ENCODE results near the gene BIRC7. TPM values are rescaled to one million over a fixed set of nuclear protein-coding genes. Genes with fewer than 3 reads are reported as not detected.

Gene BIRC7
- total RNA-seq, 1 donor from 2014 or later = not detected

DNA sequence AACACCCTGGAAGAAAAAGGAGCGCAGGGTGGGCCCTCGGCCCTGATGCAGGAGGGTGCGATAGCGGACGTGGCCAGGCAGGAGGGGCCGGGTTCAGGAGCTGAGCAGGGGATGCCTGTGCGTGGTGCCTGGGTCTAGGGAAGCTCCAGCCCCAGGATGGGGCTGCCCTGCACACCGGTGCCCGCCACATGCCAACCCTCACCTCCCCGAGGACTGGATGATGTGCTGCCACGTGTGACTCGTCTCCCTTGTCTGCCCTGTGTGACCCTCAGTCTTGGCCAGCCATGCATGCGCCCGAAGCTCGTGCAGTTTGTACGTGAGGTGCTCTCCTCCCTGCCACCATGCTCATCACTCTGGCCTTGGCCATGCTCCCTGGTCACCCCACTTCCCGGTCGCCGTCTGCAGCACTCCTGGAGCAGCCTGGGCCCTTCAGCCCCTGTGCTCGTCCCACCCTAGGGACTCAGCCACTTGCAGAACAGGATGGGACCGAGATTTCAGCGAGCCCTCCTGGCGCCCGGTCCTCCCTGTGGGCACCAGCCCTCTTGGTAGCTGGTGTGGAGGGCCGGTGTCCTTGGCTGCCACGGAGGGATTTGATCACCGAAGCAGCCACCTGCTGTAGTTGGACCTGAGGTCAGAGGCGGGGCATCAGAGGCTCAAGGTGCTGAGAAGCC is 53.0 kb downstream of the BIRC7 start:
- TF ChIP-seq, protein P1, sequence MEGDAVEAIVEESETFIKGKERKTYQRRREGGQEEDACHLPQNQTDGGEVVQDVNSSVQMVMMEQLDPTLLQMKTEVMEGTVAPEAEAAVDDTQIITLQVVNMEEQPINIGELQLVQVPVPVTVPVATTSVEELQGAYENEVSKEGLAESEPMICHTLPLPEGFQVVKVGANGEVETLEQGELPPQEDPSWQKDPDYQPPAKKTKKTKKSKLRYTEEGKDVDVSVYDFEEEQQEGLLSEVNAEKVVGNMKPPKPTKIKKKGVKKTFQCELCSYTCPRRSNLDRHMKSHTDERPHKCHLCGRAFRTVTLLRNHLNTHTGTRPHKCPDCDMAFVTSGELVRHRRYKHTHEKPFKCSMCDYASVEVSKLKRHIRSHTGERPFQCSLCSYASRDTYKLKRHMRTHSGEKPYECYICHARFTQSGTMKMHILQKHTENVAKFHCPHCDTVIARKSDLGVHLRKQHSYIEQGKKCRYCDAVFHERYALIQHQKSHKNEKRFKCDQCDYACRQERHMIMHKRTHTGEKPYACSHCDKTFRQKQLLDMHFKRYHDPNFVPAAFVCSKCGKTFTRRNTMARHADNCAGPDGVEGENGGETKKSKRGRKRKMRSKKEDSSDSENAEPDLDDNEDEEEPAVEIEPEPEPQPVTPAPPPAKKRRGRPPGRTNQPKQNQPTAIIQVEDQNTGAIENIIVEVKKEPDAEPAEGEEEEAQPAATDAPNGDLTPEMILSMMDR (IDR thresholded peaks at IDR 0.05; ENCODE audit: insufficient read depth, low read length, severe bottlenecking) = no peak
- DNase-seq (ENCODE audit: low read depth) (no peak), FAIRE-seq (no peak)
- Histone ChIP-seq H3K27me3 (ENCODE audit: control insufficient read depth, insufficient read depth, low read length) (no peaks in the 10 kb centered on the region), H3K36me3 (ENCODE audit: control insufficient read depth, insufficient read depth, low read length) (peaks cover 15% of the 10 kb centered on the region), H3K4me3 (ENCODE audit: low read depth, low read length) (no peak overlapping the region)

DNA sequence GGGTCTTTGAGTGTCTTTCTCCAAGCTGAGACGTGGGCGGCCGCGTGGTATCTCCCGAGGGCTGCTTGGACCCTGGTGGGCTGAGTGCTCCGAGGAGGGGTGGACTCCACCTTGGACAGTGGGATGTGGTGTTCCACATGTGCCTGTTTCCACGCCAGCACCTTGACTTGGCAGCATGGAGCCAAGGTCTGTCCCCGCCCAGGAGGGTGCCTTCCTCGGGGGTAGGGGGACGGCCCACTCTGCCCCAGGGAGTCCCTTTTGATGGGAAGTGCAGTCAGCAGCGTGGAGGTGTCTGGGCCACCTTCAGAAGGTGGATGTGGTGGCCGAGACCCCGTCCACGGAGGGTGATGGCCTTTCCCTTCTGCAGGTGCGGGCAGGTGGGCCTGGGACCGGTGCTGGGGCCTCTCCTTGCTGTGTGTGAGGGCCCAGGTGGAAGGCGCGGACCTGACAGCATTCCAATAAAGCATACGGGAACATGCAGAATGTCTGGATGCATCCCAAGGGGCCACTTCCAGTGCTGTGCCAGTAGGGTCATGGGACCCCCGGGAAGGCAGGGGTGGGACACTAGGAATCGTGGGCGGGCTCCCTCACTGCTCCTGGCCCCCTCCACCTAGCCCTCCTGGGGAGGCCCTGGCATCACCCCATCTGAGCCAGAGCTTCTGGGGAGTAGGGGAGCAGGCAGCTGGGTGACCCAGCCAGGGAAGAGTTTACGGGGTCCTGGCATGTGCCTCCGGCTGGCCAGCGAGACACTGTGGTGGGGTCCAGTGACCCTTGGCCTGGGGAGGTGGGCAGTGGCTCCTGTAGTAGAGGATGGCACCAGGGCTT is 53.8 kb downstream of the BIRC7 start:
- H3K27me3 ChIP-seq (ENCODE audit: control insufficient read depth, insufficient read depth, low read length) = no peaks in the 10 kb centered on the region
- H3K4me3 ChIP-seq (ENCODE audit: low read depth, low read length) = no peak overlapping the region
- DNase-seq (ENCODE audit: low read depth) (no peak), FAIRE-seq (no peak)
- H3K36me3 ChIP-seq (ENCODE audit: control insufficient read depth, insufficient read depth, low read length) = peaks cover 14% of the 10 kb centered on the region
- TF ChIP-seq, protein P1 (IDR thresholded peaks at IDR 0.05; ENCODE audit: insufficient read depth, low read length, severe bottlenecking) = no peak

Other genes starting within 250 kb of the BIRC7 start
- not detected in 2 replicates for gene BHLHE23, start 228.9 kb upstream of the BIRC7 start, total RNA-seq
- 24.6 and 27.1 TPM in 2 replicates for gene YTHDF1, start 19.8 kb upstream of the BIRC7 start, total RNA-seq
- gene NKAIN4, start 18.6 kb downstream of the BIRC7 start, total RNA-seq = 0.13 and 1.1 TPM in 2 replicates
- 48.8 and 49.2 TPM in 2 replicates for gene ARFGAP1, start 36.9 kb downstream of the BIRC7 start, total RNA-seq
- gene COL20A1, start 57.3 kb downstream of the BIRC7 start, total RNA-seq = not detected in 2 replicates
- not detected in 2 replicates for gene CHRNA4, start 125.4 kb downstream of the BIRC7 start, total RNA-seq
- gene KCNQ2, start 236.8 kb downstream of the BIRC7 start, total RNA-seq = not detected in 2 replicates

All from bronchial epithelial cell (primary cell).